Tibial nerve (tissue), 4 donors: ENCODE measurements around the gene ADGRD1. TPM values are rescaled to one million over a fixed set of nuclear protein-coding genes. Genes with fewer than 3 reads are reported as not detected.

Experiments
- DNase-seq, 2 donors: peaks; one replicate each; pipeline ENCODE4 v3.0.0-alpha.2; 2019; ENCODE audit warnings: low spot score in 2 of 2
- H3K27ac ChIP-seq, 4 donors: fragments of 200-600 bp; sonication (generic) in 3 of 4; one replicate each; pipeline ENCODE4 v1.5.1; 2017 to 2019; ENCODE audit warnings: mild to moderate bottlenecking in 1 of 4
- H3K27me3 ChIP-seq, 2 donors: fragments of 200-600 bp; sonication (generic) in 1 of 2; one replicate each; pipeline versions ENCODE4 v1.5.1 to v1.6.0; 2017 to 2019
- H3K36me3 ChIP-seq, 3 donors: fragments of 200-600 bp; sonication (generic); one replicate each; pipeline ENCODE4 v1.5.1; 2018 to 2019
- H3K4me1 ChIP-seq, 4 donors: fragments of 200-600 bp; sonication (generic) in 3 of 4; one replicate each; pipeline ENCODE4 v1.5.1; 2017 to 2019
- H3K4me3 ChIP-seq, 4 donors: fragments of 200-600 bp; sonication (generic) in 3 of 4; one replicate each; pipeline ENCODE4 v1.5.1; 2017 to 2019; ENCODE audit warnings: mild to moderate bottlenecking in 1 of 4, moderate library complexity in 1 of 4
- H3K9me3 ChIP-seq, 4 donors: fragments of 200-600 bp; sonication (generic) in 3 of 4; one replicate each; pipeline ENCODE4 v1.5.1; 2017 to 2019
- CTCF ChIP-seq, 5 experiments: fragments of 200-600 bp in 3 of 5; fragments of 450-650 bp in 2 of 5; sonication (generic) in 3 of 5; IDR thresholded peaks; one replicate each; pipeline ENCODE4 v1.5.1; 2016 to 2019; ENCODE audit warnings: antibody characterized with exemption in 5 of 5, mild to moderate bottlenecking in 3 of 5, moderate library complexity in 2 of 5
- EP300 ChIP-seq, 2 donors: sonication (generic); formaldehyde crosslinking; IDR thresholded peaks; one replicate each; pipeline ENCODE4 v1.6.1; 2017; ENCODE audit warnings: antibody characterized with exemption in 2 of 2, mild to moderate bottlenecking in 1 of 2
- POLR2A ChIP-seq, 2 donors: fragments of 450-650 bp; IDR thresholded peaks; one replicate each; pipeline ENCODE4 v1.6.1; 2017; ENCODE audit warnings: antibody characterized with exemption in 2 of 2, mild to moderate bottlenecking in 2 of 2, moderate library complexity in 2 of 2
- WGBS, 2 donors: methylation state at CpG; one replicate each; pipeline ENCODE4 v1.1.5; 2018; 5-methylcytosine and 5-hydroxymethylcytosine counted together
- total RNA-seq, 4 donors: library from RNA; depleted of rRNA; stranded (reverse); fragments of >200 nt; gene quantifications; one replicate each; pipeline ENCODE4 v1.1.0, GENCODE V29; 2016

ADGRD1 gene
- total RNA-seq, 4 donors from 2014 or later = 99.0 to 179 (median 125) TPM

DNA sequence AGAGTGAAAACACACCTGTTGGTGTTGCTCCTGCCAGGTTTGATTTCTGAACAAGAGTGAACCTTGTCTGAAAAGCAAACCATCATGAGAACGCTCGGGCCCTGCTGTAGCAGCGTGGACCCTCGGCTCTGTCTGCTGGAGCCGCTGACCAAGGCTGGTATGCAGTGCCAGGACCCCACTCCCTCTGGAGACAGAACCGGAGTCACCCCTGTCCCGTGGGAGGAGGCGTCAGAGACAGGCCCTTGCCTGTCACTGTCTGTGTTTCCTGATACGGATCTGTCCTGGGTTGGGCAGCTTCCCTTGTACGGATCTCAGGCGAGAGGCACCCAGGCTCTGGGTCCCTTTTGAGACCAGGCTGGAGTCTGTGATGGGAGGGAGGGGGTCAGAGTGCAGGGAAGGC is 111.6 kb downstream of the ADGRD1 start:
- peak overlapping the region in 1 of 4 donors; percentile 69 for H3K27ac ChIP-seq
- 65 to 71% methylated on average over 11 of the region's 11 CpGs for WGBS, 2 donors
- H3K27me3 ChIP-seq = no peaks in the 10 kb centered on the region
- TF ChIP-seq POLR2A (IDR thresholded peaks at IDR 0.05) = no peak
- no peak for TF ChIP-seq EP300 (IDR thresholded peaks at IDR 0.05)
- TF ChIP-seq CTCF (IDR thresholded peaks at IDR 0.05) = no peak
- no peaks in the 10 kb centered on the region for H3K9me3 ChIP-seq
- no peak overlapping the region for H3K4me3 ChIP-seq
- DNase-seq = peak in 1 of 2 donors; percentile 12
- peaks cover 0 to 35% (median 0%) of the 10 kb centered on the region in 4 donors for H3K4me1 ChIP-seq
- no peaks in the 10 kb centered on the region for H3K36me3 ChIP-seq

- DNase-seq = peak in 1 of 2 donors; percentile 1
- WGBS, 2 donors = 69 to 76% methylated on average over 4 of the region's 4 CpGs
Observed at GRCh38 chr12:131065801-131066200, 112.1 kb downstream of the ADGRD1 start.

GRCh38 chr12:131066207-131066885 is 112.6 kb downstream of the ADGRD1 start:
- no peaks in the 10 kb centered on the region for H3K9me3 ChIP-seq
- DNase-seq = peak in 1 of 2 donors; percentile 13
- no peaks in the 10 kb centered on the region for H3K36me3 ChIP-seq
- peak overlapping the region in 2 of 4 donors; percentile 45 to 69 for H3K27ac ChIP-seq
- H3K27me3 ChIP-seq = no peaks in the 10 kb centered on the region
- no peak overlapping the region for H3K4me3 ChIP-seq
- TF ChIP-seq CTCF (IDR thresholded peaks at IDR 0.05) (no peak), POLR2A (IDR thresholded peaks at IDR 0.05) (no peak), EP300 (IDR thresholded peaks at IDR 0.05) (no peak)
- H3K4me1 ChIP-seq = peaks cover 0 to 35% (median 0%) of the 10 kb centered on the region in 4 donors
- 82 to 83% methylated on average over 26 to 27 of the region's 27 CpGs for WGBS, 2 donors

More at GRCh38 chr12:131065801-131066200, 112.1 kb downstream of the ADGRD1 start:
- Histone ChIP-seq H3K4me3 (no peak overlapping the region), H3K9me3 (no peaks in the 10 kb centered on the region), H3K27me3 (no peaks in the 10 kb centered on the region), H3K27ac (peak overlapping the region in 1 of 4 donors; percentile 69), H3K4me1 (peaks cover 0 to 35% (median 0%) of the 10 kb centered on the region in 4 donors), H3K36me3 (no peaks in the 10 kb centered on the region)
- TF ChIP-seq EP300 (IDR thresholded peaks at IDR 0.05) (no peak), CTCF (IDR thresholded peaks at IDR 0.05) (no peak), POLR2A (IDR thresholded peaks at IDR 0.05) (no peak)

GRCh38 chr12:131066886-131067490 is 113.3 kb downstream of the ADGRD1 start:
- Histone ChIP-seq H3K27me3 (no peaks in the 10 kb centered on the region), H3K36me3 (no peaks in the 10 kb centered on the region), H3K4me3 (no peak overlapping the region), H3K4me1 (peaks cover 0 to 35% (median 0%) of the 10 kb centered on the region in 4 donors), H3K9me3 (no peaks in the 10 kb centered on the region), H3K27ac (peak overlapping the region in 2 of 4 donors; percentile 45 to 69)
- DNase-seq = peak; percentile 33 to 40
- TF ChIP-seq POLR2A (IDR thresholded peaks at IDR 0.05) (no peak), EP300 (IDR thresholded peaks at IDR 0.05) (no peak), CTCF (IDR thresholded peaks at IDR 0.05) (no peak)
- WGBS, 2 donors = 75 to 82% methylated on average over 14 of the region's 14 CpGs
